HG02642 (cell line): Measurements from ENCODE around the gene MKX.

ENCODE experiments used
- ATAC-seq: cut with Tn5 transposase; IDR thresholded peaks from one replicate; pipeline ENCODE4 v1.9.1; 2021; ENCODE audit warnings: mild to moderate bottlenecking; ENCODE audit not compliant: unreplicated experiment, poor library complexity

The MKX gene

GRCh38 chr10:27742195-27743011, 3.2 kb downstream of the MKX start:
- ATAC-seq = peak; percentile 97

GRCh38 chr10:27741173-27742091, 4.2 kb downstream of the MKX start:
- ATAC-seq = no peak

- ATAC-seq = no peak
These were observed 9.2 kb downstream of the MKX start for GRCh38 chr10:27736396-27736795.

- ATAC-seq = no peak
These were observed 15.6 kb downstream of the MKX start for GRCh38 chr10:27730041-27730440.

GRCh38 chr10:27728338-27728737, 17.3 kb downstream of the MKX start:
- no peak for ATAC-seq

- ATAC-seq = no peak
These were observed 21.3 kb downstream of the MKX start for GRCh38 chr10:27724287-27724686.

GRCh38 chr10:27723436-27723835, 22.2 kb downstream of the MKX start:
- no peak for ATAC-seq

GRCh38 chr10:27720529-27720928, 25.1 kb downstream of the MKX start:
- ATAC-seq = no peak

- no peak for ATAC-seq
These were observed 26.6 kb downstream of the MKX start for GRCh38 chr10:27719052-27719451.

- no peak for ATAC-seq
These were observed 27.8 kb downstream of the MKX start for GRCh38 chr10:27717861-27718260.

- ATAC-seq = no peak
These were observed 28.4 kb downstream of the MKX start for GRCh38 chr10:27717224-27717623.

- ATAC-seq = no peak
These were observed 29.1 kb downstream of the MKX start for GRCh38 chr10:27716521-27716920.

GRCh38 chr10:27715505-27715904, 30.1 kb downstream of the MKX start:
- no peak for ATAC-seq

- ATAC-seq = no peak
These were observed 31.3 kb downstream of the MKX start for GRCh38 chr10:27714349-27714748.

GRCh38 chr10:27713941-27714340, 31.7 kb downstream of the MKX start:
- ATAC-seq = no peak

- no peak for ATAC-seq
These were observed 35.6 kb downstream of the MKX start for GRCh38 chr10:27710014-27710413.

- no peak for ATAC-seq
These were observed 36.3 kb downstream of the MKX start for GRCh38 chr10:27709304-27709703.

GRCh38 chr10:27701938-27702537, 43.6 kb downstream of the MKX start:
- no peak for ATAC-seq

- no peak for ATAC-seq
These were observed 45.8 kb downstream of the MKX start for GRCh38 chr10:27699776-27700175.

GRCh38 chr10:27698961-27699360, 46.7 kb downstream of the MKX start:
- ATAC-seq = no peak

- no peak for ATAC-seq
These were observed 49.2 kb downstream of the MKX start for GRCh38 chr10:27696466-27696865.
